HEK293 (cell line): Measurements from ENCODE around the gene CCNG2.

Source experiments
- HOXD13 ChIP-seq: sonication (generic); formaldehyde crosslinking; IDR thresholded peaks from 2 replicates; pipeline ENCODE4 v1.8.0; 2022; ENCODE audit warnings: missing genetic modification reagents, borderline replicate concordance
- ZNF544 ChIP-seq: fragments of 450-650 bp; formaldehyde crosslinking; IDR thresholded peaks from 2 replicates; pipeline ENCODE4 v1.5.0; 2017; ENCODE audit warnings: missing biosample characterization, missing genetic modification characterization
- ZNF549 ChIP-seq: fragments of 450-650 bp; IDR thresholded peaks from 2 replicates; pipeline ENCODE4 v1.5.1; 2018; ENCODE audit warnings: missing biosample characterization, missing genetic modification characterization, mild to moderate bottlenecking, inconsistent platforms, moderate library complexity
- TF ChIP-seq, protein P1 (sequence below): fragments of 450-650 bp; formaldehyde crosslinking; IDR thresholded peaks from 2 replicates; pipeline ENCODE4 v1.5.1; 2016; ENCODE audit warnings: missing biosample characterization, missing genetic modification characterization
- TF ChIP-seq, protein P2 (sequence below): fragments of 450-650 bp; formaldehyde crosslinking; IDR thresholded peaks from 2 replicates; pipeline ENCODE4 v1.5.1; 2016; ENCODE audit warnings: missing biosample characterization, missing genetic modification characterization, borderline replicate concordance

DNA sequence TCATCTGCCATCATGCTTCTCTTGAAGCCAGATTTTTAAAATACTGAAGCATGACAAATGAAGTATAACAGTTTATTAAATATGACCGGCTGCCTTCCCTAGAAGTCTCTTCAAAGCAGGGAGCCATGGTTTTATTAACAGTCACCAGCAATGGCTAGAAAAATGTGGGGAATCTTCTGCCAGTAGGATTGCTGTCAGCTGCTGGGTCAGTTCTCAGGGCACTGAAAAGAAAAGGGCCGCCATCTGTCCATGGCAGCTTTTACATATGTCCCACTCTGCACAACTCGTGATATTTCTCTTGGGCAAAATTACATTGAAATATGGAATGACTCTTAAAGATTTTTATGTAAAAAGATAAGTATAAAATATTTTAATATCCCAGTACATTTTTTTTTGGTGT, 2.8 kb downstream of the CCNG2 start:
- TF ChIP-seq, protein P1, sequence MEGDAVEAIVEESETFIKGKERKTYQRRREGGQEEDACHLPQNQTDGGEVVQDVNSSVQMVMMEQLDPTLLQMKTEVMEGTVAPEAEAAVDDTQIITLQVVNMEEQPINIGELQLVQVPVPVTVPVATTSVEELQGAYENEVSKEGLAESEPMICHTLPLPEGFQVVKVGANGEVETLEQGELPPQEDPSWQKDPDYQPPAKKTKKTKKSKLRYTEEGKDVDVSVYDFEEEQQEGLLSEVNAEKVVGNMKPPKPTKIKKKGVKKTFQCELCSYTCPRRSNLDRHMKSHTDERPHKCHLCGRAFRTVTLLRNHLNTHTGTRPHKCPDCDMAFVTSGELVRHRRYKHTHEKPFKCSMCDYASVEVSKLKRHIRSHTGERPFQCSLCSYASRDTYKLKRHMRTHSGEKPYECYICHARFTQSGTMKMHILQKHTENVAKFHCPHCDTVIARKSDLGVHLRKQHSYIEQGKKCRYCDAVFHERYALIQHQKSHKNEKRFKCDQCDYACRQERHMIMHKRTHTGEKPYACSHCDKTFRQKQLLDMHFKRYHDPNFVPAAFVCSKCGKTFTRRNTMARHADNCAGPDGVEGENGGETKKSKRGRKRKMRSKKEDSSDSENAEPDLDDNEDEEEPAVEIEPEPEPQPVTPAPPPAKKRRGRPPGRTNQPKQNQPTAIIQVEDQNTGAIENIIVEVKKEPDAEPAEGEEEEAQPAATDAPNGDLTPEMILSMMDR (tag by site-specific recombination): no peak
- TF ChIP-seq, protein P2, sequence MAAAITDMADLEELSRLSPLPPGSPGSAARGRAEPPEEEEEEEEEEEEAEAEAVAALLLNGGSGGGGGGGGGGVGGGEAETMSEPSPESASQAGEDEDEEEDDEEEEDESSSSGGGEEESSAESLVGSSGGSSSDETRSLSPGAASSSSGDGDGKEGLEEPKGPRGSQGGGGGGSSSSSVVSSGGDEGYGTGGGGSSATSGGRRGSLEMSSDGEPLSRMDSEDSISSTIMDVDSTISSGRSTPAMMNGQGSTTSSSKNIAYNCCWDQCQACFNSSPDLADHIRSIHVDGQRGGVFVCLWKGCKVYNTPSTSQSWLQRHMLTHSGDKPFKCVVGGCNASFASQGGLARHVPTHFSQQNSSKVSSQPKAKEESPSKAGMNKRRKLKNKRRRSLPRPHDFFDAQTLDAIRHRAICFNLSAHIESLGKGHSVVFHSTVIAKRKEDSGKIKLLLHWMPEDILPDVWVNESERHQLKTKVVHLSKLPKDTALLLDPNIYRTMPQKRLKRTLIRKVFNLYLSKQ (tag by site-specific recombination): no peak
- TF ChIP-seq ZNF544 (tag by site-specific recombination) (no peak), HOXD13 (no peak), ZNF549 (tag by site-specific recombination) (no peak)
